CD4-positive, alpha-beta T cell treated with Interleukin-17A for 4 hours (primary cell): Measurements from ENCODE around the gene COG6.

Experiments used
- DNase-seq: peaks from one replicate; pipeline ENCODE4 v3.0.0-alpha.2; 2020; ENCODE audit warnings: mixed read lengths

Gene COG6

DNA sequence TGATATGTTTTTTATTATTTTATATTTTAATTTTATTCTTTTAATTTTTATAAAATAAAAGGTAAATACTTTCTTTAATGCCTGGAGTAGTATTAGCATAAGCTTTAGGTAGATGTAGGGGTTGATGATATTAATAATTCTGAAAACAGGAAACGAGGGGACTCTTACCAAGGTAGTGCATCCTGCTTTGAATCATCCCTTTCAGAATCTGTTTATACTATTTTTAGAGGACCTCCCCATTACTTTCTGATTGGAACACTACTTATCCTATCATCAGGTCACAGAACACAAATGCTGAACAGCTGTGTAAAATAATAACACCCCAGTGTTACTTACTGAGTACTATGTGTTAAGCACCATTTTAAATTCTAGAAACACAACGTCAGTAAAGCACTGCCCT lies 27.3 kb downstream of the COG6 start:
- DNase-seq = no peak

DNA sequence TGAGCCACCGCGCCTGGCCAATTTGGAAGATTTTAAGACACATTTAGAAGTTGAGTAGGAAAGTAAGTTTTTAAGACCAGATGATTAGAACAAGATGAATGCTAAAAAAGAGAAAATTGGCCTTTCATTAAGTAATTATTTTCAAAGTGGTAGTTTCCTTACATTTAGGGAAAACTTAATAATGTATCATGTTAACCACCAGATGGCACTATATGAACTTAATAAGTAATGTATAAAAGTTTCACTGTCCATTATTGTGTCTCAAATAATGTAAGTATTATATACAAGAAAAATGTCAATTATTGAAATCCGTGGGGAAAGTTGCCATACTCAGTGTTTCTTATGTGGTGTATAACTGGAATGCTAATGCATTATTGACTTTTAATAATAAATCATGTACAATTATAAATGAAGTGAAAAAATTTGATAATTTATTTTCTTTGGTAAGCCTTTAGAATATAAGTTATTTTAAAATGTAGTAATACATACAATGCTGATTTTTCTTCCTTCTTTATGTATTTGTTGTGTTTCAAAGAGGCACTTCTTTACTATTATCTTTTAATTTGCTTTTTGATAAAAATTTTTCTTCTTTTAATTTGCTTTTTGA lies 29.2 kb downstream of the COG6 start:
- DNase-seq = no peak

DNA sequence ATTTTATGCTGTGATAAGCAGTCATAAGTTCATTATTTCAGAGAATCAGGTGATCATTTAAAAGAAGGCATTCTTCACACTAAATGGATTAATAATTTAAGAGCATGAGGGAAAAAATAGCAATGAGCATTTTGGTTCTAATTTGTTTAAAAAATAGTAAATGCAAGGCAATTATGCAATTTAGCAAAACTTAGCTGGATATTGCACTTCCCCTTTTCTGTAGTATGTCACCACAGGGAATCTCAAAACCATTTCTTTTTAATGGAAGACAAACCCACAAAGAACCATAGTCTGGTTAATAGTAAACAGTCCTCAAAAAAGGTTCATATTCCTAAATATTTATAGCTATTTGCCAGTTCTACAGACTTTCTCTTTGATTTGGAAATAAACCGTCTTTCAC lies 30.2 kb downstream of the COG6 start:
- DNase-seq = no peak

DNA sequence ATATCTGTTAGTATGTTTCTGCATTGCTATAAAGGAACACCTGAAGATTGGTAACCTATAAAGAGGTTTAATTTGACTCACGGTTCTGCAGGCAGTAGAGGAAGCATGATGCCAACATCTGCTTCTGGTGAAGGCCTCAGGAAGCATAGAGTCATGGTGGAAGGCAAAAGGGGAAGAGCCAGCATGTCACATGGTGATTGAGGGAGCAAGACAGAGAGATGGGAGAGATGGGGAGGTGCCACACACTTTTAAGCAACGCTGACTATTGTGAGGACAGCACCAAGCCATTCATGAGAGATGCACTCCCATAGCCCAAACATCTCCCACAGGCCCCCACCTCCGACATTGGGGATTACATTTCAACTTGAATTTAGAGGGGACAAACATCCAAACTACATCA lies 32.8 kb downstream of the COG6 start:
- DNase-seq = no peak

DNA sequence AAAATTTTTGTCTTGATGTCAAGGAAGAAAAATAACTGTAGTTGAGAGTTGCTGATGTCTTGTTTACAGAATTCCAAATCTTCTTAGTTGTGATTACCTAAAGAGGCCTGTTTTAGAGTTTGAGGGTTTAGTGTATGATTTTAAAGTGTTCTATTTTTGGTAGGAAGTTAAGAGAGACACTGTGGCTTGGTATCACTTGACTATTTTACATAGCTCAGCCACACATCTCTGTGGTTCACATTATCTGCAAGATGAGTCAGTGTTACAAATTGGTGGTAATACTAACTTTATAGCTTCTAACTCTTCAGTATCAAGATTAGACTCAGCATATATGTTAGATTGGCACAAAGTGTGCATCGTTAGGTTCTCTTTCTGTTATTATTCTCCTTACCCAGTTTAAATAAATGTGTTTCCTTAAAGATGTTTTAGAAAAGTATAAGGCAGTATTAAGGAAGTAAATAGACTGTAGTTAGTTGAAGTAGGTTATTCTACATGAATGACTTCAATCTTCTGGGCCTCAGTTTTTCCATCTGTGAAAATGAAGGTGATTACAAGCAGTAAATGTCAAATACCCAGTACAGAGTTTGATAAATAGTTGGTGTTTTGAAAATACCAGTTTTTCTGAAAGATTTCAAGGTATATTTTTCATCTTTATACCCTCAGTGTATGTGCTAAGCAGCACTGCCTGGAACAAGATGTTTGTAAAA lies 33.4 kb downstream of the COG6 start:
- no peak for DNase-seq

DNA sequence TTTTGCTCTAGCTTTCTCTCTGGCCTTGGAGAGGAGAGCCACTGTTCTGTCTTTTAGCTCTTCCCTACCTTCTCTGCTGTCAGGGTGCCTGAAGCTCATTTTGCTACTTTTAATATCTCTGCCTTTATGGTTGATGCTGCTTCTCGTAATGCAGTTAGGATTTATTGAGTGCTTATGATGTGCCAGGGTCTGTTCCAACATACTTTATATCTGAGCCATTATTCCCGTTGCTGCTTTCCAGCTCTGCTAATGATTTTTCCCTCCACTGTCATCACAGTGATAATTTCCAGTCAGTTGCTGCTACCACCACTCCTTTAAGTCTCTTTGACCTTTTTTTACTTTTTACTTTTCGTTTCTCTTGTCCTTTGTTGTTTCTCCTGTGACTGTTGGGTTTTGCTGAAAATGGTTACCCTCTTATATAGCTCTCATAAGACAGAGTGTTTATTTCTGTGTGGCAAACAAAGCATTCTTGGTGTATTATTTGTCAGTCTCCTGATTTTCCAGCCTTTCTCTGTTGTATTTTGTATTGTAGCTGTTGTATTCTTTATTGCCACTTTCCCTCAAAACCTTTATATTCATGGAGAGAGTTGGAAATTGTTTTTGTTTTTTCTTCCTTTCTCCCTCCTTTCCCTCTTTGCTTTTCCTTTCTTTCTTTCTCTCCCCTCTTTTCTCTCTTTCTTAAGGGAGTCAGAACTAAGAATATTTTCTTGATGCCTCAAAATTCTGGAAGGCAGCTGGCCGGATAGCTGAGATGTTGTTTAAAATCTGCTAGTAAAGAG lies 37.4 kb downstream of the COG6 start:
- no peak for DNase-seq

DNA sequence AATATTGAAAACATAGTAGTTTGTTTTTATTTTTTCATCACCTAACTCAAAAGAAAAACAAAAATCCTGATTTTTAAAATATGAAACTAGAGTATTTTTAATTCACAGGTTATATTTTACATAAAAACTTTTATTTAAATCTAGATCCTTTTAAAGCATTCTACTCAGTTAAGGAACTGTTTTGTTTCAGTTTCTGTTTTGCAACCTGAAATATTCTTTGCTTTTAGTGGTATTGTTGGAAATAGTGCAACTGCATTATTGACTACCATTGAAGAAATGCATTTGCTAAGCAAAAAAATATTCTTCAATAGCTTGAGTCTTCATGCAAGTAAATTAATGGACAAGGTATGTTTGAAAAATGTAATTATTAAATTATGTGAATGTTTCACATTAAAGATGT lies 43.8 kb downstream of the COG6 start:
- DNase-seq = no peak

DNA sequence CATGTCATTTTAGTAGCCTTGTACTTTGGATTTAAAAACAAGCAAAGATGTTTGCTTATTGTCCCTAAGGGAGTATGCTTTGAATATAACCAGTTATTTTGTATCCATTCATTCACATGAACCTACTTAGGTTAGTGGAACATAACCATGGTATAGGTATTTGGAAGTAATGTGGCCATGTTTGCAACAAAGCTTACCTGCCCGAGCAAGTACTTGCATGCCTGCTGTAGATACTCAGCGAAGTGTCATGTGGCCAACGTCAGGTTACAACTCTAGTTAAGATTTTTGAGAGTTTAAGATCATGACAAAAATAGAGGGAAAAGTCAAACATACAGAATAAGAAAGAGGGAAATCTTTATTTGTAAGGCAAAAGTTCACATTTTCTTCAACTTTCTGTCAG lies 57.2 kb downstream of the COG6 start:
- no peak for DNase-seq

DNA sequence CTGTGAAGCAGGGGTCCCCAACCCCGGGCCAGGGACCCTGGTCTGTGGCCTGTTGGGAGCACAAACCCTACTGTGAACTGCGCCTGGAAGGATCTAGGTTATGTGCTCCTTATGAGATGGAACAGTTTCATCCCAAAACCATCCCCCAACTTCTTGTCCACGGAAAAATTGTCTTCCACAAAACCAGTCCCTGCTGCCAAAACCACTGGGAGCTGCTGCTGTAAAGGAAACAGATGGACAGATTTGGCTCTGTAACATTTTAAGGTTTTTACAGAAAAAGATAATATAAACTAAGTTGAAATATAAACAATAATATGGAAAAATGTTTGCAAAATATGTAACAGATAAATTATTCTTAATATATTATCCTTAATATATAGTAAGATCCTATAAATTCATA lies 73.7 kb downstream of the COG6 start:
- DNase-seq = no peak

DNA sequence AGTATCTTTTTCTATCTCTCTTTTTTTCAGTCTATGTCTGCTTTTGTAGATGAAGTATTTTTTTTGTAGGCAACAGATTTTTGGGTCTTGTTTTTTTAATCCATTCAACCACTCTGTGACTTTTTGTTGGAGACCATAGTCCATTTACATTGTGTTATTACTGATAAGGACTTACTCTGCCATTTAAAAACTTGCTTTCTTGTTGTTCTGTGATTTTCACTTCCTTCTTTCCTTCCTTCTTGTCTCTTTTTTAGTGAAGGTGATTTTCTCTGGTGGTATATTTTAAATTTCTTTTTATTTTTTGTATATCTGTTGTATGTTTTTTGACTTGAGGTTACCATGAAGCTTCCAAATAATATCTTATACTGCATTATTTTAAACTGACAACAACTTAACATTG lies 79.5 kb downstream of the COG6 start:
- no peak for DNase-seq

DNA sequence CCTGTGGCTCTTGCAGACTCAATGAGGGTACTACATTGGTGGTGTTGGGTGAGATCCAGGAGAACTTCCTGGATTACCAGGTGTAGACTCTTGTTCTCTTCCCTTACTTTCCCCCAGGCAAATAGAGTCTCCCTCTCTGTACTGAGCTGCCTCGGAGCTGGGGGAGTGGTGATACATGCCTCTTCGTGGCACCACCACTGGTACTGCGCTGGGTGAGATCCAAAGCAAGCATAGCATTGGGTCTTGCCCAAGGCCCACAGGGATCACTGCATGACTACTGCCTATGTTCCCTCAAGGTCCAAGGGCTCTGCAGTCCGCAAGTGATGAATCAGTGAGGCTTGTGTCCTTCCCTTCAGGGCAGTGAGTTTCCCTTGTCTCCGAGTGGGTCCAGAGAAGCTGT lies 81.6 kb downstream of the COG6 start:
- DNase-seq = no peak

DNA sequence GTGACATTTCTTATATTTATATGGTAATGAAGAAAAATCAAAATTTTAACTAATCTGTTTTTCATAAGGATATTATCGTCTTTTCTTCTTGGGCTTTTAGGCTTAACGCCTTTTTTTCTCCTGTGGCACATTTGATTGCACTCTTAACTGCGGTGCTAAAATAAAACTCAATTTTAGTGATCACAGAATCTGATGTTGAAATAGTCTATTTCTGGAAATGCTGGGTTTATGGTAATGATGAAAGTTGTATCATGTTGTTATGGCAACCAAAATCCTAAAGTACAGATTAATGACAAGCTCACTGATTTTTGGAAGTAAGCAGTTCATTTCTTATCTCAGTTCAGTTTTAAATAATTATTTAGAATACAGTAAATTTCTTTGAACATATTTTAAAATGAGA lies 85.3 kb downstream of the COG6 start:
- DNase-seq = no peak

DNA sequence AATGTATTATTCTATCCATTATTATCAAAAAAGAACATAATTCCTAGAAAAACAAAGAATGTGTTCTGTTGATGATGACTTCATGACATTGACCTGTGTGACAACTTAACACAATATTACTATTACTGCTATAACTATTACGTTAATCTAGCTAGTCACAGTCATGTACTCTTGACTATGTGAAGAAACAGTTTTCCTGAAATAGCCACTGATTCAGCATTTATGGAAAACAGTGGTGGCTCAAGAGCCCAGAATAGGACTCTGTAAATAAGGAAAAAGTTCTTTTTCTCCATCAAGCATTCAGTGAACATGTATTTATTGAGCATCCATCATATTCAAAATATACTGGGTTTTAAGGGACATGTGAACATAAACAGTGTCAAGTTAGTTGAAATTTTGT lies 93.5 kb downstream of the COG6 start:
- no peak for DNase-seq

DNA sequence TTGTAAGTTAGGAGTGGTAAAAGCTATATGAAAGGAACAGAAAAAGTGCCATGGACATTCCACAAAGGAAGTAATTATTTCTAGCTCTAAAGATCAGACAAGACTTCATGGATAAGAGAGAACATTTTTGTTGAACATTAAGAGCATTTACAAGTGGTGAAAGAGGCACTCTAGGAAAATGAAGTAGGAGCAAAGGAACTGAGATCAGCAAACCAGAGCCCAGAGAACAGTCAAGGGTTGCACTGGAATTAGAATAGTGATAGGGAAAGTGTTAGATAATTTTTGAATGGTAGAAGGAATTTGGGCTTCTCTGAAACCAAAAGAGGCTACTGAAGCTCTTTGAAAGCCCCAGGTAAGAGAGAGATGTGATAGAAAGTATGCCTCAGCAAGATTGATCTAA lies 94.1 kb downstream of the COG6 start:
- no peak for DNase-seq

DNA sequence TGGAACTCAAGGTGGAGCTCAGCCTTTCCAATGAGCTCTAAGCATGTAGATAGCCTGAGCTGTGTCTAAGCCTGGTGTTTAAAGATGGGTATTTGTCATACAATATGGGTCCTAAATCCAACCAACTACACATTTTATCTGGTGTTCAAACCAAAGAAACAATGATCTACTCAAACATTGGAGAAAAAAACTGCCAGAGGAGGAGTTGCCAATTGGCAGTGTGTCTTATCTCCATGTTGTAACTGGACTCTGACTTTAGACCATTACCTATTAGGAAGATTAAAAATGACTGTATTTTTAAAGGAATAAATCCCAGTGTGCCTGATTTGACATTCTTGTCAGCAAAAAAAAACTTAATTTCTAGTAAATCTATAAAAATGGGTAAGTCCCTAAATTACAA lies 96.3 kb downstream of the COG6 start:
- no peak for DNase-seq

DNA sequence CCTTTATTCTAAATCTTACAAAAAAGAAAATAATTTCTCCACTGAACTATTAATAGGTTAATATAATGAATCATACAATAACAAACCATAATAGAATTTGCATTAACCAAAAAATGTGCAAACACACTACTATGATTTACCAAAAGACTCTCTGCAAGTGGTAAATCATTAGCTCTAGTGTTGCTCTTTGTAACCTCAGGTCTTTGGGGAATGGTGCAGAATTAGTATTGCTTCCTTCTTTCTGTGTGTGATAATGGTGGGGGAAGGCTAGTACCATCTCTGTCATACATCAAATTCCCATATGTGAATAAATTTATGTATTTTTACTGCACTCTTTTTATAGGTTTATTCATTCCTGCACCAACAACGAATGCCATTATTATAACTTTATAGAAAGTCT lies 105.1 kb downstream of the COG6 start:
- DNase-seq = no peak

DNA sequence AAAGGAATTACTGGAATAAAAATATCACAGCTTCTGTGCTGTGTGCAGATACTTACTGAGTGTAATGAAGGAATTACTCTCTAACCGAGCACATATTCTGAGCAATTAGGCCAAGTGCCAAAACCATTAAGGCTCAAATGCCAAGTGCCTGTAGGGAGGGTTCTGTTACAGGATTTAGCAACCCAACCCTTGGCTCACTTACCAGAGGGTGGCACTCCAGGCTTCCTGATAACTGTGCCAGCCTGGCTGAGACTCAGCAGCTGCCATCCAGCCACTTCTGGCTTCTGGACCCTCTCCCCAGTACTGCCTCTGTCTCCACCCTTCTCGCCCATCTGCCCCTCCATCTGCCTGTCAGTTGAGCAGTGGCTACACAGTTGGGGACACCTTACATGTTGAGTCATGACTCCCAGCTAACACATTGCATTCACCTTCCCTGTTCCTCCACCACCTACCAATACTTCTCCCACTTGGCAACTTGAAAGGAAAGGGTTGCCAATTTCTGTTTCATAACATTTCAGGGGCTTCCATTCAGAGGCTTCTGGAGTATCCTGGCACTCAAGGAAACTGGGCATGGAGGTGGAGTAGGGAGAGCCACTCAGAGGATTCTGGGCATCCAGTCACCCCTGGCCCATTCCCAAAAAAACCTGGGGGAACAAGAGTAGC lies 110.5 kb downstream of the COG6 start:
- peak; percentile 17 for DNase-seq

DNA sequence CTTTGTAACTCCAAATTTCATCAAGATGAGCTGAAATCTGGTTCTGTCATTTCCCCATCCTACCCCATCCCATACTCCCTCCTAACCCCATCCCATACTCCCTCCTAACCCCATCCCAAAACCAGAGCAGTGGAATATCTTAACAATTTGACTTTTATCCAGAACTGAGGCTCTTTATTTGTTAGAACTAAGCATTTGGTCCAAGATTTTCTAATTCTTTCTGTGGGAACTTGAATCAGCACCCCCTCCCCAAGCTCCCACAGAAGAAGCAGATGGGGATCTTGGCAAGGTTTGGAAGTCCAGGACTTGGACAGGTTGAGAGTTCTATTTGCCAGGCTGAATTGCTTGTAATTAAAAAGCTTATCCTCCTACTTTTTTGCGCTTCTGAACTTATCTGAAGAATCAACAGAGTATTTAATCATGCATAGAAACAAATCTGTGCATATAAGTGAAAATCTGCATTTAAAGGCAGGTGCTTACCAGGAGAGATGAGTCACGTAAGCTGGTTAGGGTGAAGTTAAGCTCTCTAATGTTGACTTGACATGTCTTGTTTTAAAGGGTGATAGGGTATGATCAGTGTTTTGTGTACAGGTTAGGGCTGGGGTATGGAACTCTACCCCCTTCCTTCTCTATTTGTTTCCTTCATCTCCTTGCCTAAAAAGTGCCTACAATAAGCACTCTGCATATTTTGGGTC lies 111.1 kb downstream of the COG6 start:
- DNase-seq = no peak

DNA sequence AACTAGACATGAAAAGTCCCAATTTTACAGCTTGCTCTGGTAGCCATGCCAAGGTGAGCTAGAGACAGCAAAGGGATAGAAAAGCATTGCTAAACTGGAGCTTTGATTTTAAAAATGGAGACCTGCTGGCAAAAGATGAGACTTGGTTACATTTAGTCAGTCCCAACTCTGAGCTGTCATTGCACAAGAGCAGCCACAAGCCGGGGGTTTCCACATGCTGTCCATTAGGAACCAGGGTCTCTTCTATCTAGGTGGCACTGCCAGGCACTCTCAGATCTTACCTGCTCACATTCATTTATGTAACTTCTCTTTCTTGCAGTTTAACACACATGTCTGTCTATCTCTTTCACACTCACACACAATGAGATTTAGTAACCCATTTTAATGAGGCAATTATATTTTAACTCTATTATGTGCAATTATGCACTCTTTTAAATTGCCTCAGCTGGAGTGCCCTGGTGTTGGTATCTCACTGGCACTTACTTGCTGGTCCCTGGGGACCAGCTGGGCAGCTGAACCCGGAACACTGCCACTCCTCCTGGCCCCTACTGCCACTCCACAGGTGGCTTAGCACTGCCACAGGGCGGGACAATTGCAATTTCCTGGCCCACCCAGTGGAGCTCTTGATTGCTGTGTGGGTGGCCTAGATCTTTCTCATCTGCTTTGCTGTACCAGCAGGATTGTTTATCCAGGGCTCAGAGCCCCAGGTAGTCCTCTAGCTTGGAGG lies 112.5 kb downstream of the COG6 start:
- DNase-seq = no peak

DNA sequence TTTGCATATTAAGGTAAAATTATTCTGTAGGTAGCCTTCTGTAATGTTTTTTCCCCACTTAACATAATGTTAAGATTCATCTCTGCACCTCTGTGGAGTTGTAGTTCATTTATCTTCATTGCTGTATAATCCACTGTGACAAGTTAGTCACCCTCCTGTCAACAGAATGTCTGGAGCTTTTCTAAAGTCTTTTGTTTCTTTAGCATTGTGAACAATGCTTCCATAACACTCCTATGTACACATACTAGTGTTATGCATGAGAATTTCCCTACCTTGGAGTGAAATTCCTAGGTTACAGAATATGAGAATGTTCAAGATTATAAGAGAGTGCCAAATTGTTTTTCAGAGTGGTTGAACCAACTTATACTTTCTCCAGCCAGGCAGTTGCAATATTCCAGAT lies 113.5 kb downstream of the COG6 start:
- DNase-seq = no peak

DNA sequence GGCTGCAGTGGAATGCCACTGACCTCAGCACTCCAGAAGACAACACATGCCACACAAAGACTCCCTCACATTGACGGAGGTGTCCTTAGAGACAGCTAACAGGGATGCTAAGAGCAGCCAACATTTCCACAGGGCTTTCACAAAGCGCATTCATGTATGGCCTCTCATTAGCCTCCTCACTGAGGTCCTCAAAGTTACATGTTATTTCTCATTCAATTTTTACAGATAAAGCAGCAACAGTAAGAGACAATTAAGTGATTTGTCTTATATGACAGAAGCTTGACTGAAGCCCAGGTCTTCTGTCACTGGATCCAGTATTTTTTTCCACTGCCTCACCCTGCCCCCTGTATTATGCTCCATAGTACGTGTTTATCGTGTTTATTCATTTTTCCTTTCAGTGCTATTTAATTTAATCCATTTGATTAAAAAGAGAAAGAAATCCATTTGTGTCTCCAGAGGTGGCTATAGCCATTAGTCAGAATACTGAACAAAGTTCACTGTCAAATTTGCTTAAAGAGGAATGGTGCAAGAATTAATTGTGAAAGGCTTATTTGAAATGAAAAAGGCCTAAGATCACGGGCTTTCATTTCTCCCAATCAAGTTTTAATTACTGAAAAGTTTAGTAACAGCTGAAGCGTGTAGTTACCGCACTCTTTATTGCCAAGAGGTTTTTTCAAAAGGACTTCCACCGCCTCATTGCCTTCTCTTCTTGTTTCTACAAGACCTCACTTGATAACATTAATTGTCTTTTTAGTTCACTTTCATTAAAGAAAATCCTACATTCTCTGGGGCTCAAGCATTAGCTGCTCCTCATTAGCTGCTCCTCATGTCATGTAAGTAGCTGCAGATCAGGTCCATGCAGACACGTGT lies 115.0 kb downstream of the COG6 start:
- no peak for DNase-seq
